ENCODE measurements around the gene PMPCB. TPM values are rescaled to one million over a fixed set of nuclear protein-coding genes. Genes with fewer than 3 reads are reported as not detected.

Gene PMPCB
- total RNA-seq, 1 donor: 67.4 TPM

DNA sequence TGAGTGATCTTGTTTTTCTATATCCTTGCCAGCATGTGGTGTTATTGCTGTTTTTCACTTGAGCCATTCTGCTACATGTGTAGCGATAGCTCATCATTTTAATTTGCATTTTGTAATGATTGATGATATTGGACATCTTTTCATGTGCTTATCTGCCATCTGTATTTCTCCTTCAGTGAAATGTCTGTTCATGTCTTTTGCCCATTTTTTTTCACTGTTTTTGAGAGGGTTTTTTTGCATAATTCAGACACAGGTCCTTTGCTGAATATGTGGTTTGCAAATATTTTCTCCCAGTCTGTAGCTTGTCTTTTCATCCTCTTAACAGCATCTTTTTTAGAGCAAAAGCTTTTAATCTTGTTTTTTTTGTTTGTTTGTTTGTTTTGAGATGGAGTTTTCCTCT, 3.7 kb upstream of the PMPCB start:
- TF ChIP-seq, protein P1, sequence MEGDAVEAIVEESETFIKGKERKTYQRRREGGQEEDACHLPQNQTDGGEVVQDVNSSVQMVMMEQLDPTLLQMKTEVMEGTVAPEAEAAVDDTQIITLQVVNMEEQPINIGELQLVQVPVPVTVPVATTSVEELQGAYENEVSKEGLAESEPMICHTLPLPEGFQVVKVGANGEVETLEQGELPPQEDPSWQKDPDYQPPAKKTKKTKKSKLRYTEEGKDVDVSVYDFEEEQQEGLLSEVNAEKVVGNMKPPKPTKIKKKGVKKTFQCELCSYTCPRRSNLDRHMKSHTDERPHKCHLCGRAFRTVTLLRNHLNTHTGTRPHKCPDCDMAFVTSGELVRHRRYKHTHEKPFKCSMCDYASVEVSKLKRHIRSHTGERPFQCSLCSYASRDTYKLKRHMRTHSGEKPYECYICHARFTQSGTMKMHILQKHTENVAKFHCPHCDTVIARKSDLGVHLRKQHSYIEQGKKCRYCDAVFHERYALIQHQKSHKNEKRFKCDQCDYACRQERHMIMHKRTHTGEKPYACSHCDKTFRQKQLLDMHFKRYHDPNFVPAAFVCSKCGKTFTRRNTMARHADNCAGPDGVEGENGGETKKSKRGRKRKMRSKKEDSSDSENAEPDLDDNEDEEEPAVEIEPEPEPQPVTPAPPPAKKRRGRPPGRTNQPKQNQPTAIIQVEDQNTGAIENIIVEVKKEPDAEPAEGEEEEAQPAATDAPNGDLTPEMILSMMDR (IDR thresholded peaks at IDR 0.05; ENCODE audit: insufficient read depth, low read length): no peak
- DNase-seq (ENCODE audit: low read depth): no peak
- no peak overlapping the region for H3K4me3 ChIP-seq (ENCODE audit: low read depth, low read length)

DNA sequence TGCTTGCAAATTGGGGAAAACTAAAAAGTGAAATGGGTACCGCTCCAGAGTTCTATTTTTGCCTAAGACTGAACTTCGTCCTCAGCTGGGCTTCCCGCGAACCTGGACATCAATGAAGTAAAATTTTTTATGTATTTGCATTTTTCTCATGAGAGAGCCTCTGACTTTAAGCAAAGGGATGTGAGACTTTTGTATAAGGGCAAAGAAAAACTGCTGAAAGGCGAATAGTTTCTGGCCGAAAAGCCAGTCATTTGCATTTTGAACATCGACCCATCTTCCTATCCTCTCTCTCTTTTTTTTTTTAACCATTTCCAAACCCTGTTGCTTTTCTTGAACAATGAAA, 573 bp downstream of the PMPCB start:
- TF ChIP-seq, protein P1 (IDR thresholded peaks at IDR 0.05; ENCODE audit: insufficient read depth, low read length): no peak
- peak overlapping the region; percentile 82 for H3K4me3 ChIP-seq (ENCODE audit: low read depth, low read length)
- DNase-seq (ENCODE audit: low read depth): no peak

DNA sequence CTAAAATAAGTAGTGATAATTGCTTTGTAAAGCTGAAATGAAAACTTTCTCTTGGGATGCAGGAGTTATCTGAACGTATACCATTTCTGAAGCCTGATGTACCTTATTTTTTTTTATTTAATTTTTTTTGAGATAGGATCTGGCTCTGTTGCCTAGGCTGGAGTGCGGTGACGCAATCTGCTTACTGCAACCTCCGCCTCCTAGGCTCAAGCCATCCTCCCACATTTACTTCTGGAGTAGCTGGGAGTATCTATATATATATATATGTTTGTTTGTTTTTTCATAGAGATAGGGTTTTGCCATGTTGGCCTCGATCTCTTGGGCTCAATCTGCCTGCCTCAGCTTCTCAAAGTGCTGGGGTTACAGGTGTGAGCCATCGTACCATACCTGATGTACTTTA, 2.4 kb downstream of the PMPCB start:
- TF ChIP-seq, protein P1 (IDR thresholded peaks at IDR 0.05; ENCODE audit: insufficient read depth, low read length): no peak
- H3K4me3 ChIP-seq (ENCODE audit: low read depth, low read length): no peak overlapping the region
- no peak for DNase-seq (ENCODE audit: low read depth)

DNA sequence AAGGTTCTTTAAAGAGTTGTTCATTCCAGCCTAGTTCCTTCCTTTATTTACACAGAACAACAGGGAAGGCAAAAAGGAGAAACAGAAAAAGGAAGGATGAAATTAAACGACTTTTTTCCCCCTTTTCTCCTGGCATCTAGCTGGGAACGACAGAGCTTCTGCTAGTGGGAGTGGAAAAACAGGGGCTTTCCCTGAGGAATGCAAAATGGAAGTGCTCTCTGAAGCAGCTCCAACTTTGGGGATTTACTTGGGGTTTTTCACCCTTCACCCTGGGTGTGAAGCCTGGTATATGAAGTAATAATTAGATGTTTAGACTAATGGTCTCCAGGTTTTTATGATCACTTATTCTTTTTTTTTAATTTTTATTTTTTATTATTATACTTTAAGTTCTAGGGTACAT, 4.2 kb downstream of the PMPCB start:
- H3K4me3 ChIP-seq (ENCODE audit: low read depth, low read length): no peak overlapping the region
- TF ChIP-seq, protein P1 (IDR thresholded peaks at IDR 0.05; ENCODE audit: insufficient read depth, low read length): no peak
- no peak for DNase-seq (ENCODE audit: low read depth)

DNA sequence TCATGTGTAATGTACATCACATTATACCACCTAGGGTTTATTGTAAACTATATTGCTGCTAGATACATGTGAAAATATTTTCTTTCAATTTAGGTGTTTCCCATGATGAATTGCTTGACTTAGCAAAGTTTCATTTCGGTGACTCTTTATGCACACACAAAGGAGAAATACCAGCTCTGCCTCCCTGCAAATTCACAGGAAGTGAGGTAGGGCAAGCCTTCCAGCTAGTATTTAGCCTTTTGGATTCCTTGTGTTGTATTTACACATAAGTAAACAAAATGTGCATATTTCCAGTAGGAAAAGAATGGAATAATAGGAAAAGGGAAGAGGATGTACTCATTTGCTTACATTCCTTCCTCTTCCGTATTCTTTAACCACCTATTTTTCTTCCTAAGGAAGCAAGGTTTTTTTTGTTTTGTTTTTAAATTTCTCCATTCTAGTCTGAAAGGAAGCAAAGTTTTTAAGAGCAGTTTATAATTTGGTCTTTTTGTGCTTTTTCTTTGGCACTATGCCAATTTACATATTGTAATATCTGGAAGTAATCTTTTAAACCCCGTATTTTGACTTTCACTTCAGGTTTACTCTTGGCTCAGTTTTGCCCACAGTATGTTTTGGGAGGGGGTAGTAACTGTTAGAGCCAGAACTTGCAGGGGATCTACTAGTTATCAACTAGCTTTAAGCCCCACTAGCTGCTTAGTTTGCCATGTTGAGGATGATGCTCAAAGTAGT, 10.4 kb downstream of the PMPCB start:
- peak; percentile 3 for DNase-seq (ENCODE audit: low read depth)
- H3K4me3 ChIP-seq (ENCODE audit: low read depth, low read length): no peak overlapping the region
- TF ChIP-seq, protein P1 (IDR thresholded peaks at IDR 0.05; ENCODE audit: insufficient read depth, low read length): no peak

DNA sequence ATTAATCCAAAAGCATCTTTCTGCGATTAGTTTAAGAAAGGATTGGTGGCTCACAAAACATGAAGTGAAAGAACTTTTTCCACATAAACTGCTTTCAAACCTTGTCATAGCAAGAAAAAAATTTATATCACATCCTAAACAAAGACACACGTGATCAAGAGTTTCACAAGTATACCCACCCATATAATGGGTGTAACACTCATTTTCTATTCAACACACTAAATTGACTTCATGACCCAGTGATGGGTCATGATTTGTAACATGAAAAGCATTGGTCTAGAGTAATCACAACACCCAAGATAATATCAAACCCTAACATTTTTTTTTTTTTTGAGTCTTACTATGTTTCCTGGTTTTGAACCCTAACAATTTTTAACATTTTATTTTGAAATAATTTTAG, 17.6 kb downstream of the PMPCB start:
- H3K4me3 ChIP-seq (ENCODE audit: low read depth, low read length): no peak overlapping the region
- TF ChIP-seq, protein P1 (IDR thresholded peaks at IDR 0.05; ENCODE audit: insufficient read depth, low read length): no peak
- no peak for DNase-seq (ENCODE audit: low read depth)
